HG03060 (cell line): Measurements from ENCODE around the gene FAM163A.

Experiments used
- ATAC-seq: cut with Tn5 transposase; IDR thresholded peaks from one replicate; pipeline ENCODE4 v1.9.1; 2021; ENCODE audit warnings: low read depth, moderate number of reproducible peaks; ENCODE audit not compliant: unreplicated experiment

FAM163A gene

GRCh38 chr1:179812501-179813292 lies 69.6 kb downstream of the FAM163A start:
- ATAC-seq: no peak

GRCh38 chr1:179813626-179814545 lies 70.8 kb downstream of the FAM163A start:
- no peak for ATAC-seq

- no peak for ATAC-seq
These were observed 71.4 kb downstream of the FAM163A start for GRCh38 chr1:179814546-179814838.

GRCh38 chr1:179815641-179816040 lies 72.5 kb downstream of the FAM163A start:
- ATAC-seq: no peak

GRCh38 chr1:179816196-179816960 lies 73.3 kb downstream of the FAM163A start:
- ATAC-seq: no peak

GRCh38 chr1:179817056-179817455 lies 74.0 kb downstream of the FAM163A start:
- no peak for ATAC-seq

GRCh38 chr1:179817789-179818188 lies 74.7 kb downstream of the FAM163A start:
- no peak for ATAC-seq

- no peak for ATAC-seq
These were observed 75.2 kb downstream of the FAM163A start for GRCh38 chr1:179818260-179818659.

GRCh38 chr1:179818743-179819173 lies 75.7 kb downstream of the FAM163A start:
- no peak for ATAC-seq

GRCh38 chr1:179820226-179820970 lies 77.3 kb downstream of the FAM163A start:
- no peak for ATAC-seq

- ATAC-seq: no peak
These were observed 78.4 kb downstream of the FAM163A start for GRCh38 chr1:179821524-179821923.

GRCh38 chr1:179822065-179822464 lies 79.0 kb downstream of the FAM163A start:
- ATAC-seq: no peak

- no peak for ATAC-seq
These were observed 80.6 kb downstream of the FAM163A start for GRCh38 chr1:179823693-179824092.

GRCh38 chr1:179824265-179824664 lies 81.2 kb downstream of the FAM163A start:
- no peak for ATAC-seq

- no peak for ATAC-seq
These were observed 82.1 kb downstream of the FAM163A start for GRCh38 chr1:179825206-179825605.

GRCh38 chr1:179825798-179826460 lies 82.8 kb downstream of the FAM163A start:
- ATAC-seq: no peak

- ATAC-seq: no peak
These were observed 83.7 kb downstream of the FAM163A start for GRCh38 chr1:179826626-179827280.

- ATAC-seq: no peak
These were observed 85.5 kb downstream of the FAM163A start for GRCh38 chr1:179828554-179829110.

- no peak for ATAC-seq
These were observed 88.1 kb downstream of the FAM163A start for GRCh38 chr1:179831225-179831624.
